Measurements from ENCODE around the gene KRT33B.

KRT33B gene

DNA sequence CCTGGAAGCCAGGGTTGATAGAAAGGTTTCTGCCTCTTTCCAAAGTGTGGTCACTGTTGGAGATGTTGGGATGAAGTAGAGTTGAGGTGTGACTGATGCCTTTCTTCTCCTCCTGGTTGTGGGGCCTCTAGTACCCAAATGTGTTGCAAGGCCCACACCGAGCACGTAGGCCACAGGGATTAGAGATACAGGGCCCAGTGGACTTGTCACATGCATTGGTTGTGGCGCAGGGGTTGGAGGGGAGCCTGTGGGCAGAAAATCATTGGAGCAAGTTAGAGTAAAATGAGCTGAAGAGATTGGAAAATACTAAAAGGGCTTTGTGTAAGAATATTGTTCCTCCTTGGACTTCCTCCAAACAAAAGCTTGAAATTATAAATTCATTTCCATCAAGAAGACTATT, 23.6 kb downstream of the KRT33B start:
- DNase-seq, result no peak

DNA sequence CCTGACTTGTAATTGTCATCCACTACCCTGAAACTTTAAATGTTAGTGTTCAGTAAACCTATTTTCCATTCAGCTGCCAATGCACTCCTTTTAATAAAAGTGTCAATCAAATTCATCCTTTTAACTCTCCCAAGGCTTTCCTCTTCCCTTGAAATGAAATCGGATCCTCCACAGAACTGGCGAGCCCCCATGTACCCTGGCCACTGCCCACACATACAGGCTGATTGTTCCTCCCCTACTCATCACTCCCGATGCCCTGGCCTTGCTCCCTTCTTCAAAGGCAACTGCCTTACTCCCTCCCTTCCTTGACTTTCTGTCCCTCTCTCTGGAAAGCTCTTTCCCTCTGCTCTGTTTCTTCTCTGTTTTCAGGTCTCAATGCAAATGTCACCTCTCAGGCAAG, 26.6 kb downstream of the KRT33B start:
- no peak for DNase-seq

DNA sequence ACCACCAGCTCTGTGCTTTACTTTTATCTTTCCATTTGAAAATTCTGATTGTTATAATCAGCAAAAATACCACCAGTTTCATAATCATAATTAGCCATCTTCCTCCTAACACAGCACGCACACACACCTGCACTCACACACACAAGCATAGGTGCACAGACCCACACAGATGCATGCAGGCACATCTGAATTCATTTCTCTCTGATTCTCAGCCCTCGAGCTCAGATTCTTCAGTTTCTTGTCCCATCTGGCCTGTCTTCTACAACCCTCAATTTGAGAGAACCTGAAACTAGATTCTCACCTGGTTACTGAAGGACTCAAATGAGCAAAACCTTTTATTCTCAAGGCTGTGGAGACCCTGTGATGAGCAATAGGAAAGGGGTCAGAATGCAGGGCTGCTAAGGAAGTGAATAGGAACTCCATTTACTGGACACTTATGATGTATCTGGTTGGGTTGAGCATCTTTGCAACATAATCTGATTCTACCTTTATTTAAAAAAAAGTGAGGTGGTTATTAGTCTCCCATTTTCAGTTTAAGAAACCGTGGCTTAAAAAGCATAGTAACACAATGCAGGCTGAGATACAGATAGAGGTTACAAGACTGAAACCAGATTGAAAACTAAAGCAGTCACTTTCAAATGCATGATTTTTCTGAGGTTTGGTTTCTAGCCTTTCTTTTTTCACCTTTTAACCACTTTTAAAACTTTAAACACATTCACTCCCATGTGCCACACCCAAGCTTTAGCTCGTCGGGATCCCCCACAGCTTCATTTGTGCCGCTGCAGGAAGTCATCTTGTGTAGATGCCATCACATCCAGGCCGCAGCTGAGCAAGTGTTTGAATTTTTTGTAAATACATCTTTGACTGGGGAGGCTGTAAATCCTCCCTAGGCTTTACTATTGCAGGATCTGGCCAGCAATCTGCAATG, 28.4 kb downstream of the KRT33B start:
- no peak for DNase-seq

DNA sequence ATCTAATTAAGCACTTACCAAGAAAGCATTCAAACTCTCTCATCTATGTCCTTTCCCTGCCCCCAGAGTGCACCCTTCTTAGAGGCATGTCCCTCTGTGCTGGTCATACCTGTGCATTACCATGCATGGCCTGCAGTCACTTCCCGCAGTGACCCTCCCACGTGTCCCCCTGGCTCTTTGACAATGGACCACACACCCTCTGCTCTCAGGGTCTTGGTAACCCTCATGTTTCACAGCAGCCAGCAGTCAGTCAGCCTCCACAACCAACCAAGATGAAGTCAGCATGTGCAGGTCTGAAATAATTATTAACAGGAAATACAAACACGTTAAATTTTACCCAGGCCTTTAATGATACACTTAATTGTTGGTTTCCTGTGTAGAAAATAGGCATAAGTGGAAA, 29.1 kb downstream of the KRT33B start:
- DNase-seq, result no peak

DNA sequence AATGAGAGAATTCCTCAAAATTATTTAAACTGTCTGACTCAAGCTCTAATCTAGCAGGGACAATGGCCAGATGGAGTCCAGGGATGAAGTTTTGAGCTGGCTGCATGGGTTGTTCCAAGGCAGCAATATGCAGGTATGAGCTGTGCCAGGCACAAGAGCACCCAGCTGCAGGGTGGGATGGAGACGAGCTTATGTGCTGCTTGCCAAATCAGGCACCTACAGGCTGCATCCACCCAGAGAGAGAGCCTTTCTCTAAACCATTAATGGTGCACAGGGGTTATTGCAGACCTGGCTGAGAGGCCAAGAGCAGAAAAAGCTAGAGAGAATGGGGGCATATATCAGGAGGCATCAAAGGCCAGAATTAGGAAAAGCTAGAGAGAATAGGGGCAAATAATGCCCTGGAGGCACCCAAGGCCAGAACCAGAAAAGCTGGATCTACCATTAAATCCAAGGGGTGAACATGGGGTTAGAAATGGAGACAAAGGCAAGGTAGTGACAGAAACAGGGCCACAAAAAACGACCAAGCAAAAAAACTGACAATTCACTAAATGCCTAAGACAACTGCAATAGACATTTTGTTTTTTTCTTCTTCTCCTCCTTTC, 29.9 kb downstream of the KRT33B start:
- DNase-seq, result no peak

DNA sequence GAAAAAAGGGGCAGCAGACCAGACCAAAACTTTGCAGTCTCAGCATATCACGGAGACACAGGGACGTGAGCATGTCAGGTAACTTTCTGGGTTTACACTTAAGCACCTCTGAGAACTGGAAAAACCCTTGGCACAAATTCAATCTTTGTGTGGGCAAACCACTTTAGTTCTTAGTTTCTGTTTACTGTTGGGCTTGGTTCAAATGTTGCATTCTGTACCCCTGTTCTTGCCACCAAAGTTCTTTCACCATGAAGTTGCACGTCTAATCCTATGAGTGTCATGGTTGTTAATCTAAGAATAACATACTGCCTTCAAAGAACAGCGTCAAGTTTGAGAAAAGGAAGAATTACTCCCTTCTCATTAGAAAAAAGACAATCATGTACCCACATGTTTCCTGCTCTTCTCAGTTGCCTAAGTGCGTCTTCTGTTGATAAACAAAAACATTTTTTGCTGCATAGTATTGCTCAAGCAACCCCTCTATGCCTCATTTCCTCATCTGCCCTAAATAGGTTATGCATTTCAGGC, 30.6 kb downstream of the KRT33B start:
- DNase-seq, result peak; percentile 18 to 31

DNA sequence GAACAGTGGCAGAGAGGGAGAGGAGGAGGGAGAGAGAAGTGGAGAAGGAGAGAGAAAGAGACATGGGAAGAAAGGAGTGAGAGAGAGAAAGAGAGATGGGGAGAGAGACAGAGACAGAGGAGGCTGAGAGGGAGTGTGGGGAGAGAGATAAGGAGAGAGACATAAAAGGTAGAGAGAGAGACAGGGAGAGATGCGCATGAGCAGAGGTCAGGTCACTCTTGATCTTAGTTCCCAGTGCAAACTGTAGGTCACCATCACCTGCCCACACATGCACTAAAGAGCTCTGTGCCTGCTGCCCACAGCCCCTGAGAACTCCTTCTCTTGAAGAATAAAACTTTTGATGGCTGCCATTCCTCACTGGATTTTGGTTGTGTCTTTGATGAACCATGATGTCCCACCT, 33.9 kb downstream of the KRT33B start:
- no peak for DNase-seq

DNA sequence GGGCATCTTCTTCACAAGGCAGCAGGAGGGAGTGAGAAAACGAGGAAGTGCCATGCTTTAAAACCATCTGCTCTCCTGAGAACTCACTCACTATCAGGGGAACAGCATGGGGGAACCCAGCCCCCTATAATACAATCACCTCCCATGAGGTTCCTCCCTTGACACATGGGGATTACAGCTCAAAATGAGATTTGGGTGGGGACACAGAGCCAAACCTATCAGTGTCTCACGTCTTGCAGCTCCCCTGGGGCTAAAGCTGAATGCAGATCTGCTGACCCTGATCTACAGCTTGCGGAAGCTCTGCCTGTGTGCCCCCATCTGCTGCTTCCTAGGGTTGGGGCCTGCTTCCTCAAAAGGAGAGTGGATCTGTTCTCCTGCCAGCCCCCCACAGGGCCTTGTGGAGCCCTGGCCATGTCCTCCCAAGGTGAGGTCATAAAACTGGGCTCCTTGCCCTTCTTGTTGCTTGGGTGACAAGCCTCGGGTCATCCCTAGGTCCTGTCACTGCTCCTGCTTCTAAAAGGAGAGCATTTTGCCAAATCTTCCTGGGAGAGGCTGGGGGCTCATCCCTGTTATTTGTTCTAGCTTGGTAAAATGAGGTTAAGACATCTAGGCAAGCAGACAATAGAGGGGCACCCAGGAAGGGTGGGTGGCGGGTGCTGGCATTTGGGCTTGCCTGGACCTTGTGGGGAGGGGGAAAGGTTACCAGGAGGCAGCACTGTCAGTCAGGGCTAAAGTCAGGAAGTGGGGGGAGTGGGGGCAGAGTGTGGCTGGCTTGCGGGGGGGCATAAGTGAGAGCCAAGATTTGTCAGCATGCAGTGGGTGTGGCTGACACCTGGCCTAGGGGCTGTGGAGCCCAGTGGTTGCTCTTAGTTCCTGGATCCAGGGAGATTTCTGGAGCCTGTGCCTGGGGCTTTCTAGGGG, 35.0 kb downstream of the KRT33B start:
- DNase-seq, result no peak

DNA sequence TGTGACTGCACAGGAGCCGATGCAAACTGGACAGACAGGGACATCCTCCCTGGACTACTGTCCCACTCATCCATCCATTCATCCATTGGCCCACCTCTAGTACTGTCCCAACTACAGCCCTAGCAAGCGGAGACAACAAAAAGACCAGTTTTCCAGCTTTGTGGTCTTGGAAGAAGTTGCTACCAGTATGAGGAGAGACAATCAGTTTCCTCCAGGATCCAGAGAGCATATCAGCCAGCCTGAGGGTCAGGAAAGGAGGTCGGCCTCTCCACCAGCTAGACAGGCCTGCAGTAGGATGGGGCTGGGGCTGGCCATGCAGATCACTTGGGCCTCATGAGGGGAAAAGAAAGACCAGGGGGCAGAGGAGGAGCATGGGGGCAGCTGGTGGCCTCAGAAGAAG, 35.8 kb downstream of the KRT33B start:
- DNase-seq, result no peak

DNA sequence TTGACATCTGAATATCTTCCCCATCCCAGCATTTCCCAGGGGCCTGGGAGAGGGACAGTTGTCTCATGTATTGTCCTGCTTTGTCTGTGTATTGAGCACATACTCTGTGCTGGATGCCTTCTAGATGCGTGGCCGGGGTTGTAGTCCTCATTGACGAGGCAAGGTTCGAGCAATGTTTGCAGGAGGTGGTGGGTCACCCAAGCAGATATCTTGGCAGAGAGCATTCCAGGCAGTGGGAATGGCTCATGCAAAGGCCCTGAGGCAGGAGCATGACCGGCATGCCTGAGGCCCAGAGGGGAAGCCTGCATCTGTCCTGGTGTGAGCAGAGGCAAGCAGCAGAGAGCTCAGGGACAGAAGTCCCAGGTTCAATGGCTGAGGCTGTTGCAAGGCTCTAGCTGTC, 36.5 kb downstream of the KRT33B start:
- no peak for DNase-seq

DNA sequence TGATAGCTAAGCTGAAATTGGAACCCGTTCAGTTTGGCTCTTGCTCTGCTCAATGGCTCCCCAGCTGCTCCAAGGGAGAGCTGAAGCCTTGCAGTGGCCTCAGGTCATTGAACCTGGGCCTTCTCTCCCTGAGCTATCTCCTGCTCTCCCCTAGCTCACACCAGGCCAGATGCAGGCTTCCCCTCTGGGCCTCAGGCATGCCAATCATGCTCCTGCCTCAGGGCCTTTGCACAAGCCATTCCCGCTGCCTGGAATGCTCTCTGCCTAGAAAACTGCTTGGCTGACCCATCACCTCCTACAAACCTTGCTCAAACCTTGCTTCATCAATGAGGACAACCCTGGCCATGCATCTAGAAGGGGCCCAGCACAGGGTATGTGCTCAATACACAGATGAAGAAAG, 37.4 kb downstream of the KRT33B start:
- no peak for DNase-seq

DNA sequence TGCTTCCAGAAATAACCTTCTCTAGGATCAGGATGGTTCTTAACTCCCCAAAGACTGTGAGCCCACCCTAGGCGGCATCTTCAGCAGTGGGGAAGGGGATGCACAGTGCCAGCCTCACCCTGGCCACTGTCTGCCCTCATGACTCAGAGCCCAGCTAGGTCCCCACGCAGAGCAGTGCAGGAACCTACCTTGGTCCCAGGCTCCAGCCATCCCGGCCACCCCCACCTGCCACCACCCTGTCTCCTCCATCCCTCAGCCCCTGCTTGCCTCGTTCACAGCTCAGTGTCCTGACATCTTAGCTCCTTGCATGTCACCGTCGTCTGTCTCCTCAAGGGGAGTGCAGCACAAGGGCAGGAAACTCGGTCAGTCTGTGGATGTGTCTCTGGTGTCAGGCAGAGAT, 38.0 kb downstream of the KRT33B start:
- no peak for DNase-seq

DNA sequence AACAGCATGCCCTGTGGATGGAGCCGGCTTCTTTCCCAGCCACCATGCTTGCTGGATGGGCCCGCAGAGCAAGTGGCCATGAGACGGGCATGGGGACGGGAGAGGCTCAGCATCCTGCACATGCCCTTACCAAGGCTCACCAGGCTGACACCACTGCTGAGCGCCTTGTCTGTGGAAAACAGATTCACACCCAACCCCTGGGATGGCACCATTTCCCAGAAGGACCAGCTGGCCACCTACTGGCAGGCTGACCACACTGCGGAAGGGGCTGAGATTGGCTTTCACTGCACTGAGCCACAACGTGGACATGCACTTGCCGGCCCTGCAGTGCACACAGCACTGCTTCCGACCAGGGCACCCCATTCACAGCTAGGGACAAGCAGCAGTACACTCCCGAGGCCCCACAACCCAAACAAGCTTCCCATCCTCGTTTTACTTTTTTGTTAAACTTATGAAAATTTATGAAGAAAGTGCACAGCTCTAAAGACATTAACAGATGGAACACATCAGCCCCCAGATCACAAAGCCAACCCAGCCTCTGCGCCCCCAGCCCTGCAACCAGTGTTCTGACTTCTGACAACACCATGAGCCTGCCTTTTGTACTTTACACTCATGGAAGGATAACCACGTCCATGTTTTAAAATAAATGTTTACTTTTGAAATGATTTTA, 40.2 kb downstream of the KRT33B start:
- DNase-seq, result peak; percentile 12 to 69

DNA sequence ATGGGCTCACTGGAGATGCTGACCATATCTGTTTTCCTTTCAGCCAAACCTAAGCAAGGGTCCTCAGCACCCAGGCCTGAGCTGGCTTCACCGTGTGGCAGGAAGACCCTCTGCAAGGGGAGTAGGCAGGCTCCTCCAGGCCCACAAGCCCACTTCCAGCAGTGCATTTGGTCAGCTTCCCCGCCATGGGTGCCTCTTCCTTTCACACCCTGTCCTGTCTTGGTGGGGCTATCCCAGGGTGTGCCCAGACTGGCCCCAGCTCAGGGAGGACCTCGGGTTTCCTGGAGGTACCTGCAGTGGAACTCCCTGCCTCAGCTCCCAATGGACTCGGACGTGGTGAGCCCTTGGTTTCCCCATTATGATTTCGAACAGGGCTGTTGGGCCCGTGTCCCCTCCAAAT, 41.4 kb downstream of the KRT33B start:
- DNase-seq, result no peak

DNA sequence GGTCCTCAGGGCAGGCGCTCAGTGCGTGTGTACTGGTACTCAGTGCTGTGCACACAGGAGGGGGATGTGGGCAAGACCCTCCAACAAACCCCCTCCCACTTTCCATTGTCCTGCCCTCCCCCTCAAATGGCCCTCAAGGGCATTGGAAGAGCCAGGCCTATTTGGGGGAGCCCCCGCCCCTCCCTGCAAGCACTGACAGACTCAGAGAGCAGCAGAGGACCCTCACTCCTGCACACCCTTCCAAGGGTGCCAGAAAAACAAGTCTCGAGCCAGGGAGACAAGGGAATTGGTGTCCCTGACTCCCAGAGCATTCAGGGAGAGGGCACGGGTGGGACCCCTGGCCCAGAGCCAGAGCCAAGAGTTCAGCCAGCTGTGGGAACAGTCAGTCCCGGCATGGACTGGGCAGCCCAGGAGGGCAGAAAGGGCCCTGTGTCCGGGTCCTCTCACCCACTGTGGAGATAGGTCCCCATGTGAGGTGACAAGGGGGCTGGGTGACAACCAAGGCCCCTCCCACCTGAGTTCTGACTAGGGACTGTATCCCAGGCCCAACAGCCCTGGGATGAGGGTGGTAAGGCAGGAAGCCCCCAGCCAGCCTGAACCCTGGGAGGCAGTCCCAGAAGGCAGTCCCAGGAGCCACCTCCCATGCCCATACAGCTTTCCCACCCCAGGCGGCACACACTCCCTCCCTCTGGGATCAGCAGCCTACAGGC, 42.0 kb downstream of the KRT33B start:
- no peak for DNase-seq

DNA sequence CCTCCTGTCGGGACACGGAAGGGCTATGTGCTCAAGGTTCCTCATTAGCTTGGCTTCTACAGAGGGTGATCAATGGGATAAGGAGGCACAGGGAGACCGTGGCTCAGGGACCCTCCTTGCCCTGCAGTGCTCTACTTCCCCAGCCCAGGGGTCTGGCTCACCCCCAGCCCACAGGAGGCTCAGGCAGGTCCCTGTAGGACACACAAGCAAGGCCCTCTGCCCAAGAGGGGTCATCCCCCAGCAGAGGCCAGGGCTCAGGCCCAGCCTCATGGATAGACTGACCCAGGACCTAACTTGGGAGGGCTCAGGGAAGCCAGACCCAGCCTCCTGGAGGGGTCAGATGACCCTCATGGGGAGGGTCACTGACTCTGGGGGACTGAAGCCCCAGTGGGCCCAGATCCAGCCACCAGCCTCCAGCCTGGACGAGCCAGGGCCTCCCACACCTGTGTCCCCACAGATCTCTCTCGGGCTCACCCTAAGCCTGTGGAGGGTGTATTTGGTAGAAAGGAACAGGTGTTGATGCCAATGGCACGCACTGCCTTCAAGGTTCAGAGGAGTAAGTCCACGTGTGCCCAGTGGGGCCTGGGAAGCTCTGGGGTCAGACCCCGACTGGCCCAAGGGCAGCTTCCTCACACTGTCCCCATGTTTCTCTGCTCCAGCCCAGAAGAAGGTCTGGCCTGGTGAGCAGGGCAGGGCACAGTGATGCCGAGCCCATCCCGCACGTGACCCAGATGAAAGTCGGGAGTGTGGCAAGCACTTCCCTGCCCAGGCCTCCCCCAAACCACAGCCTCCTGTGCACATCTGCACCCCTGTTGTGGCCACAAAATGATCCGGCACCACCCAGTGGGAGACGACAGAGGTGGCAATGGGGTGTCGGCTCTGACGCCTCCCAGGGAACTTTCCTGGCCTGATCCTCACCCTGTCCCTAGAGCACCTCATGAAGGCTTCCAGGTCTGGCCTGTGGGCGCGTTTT, 43.2 kb downstream of the KRT33B start:
- no peak for DNase-seq

DNA sequence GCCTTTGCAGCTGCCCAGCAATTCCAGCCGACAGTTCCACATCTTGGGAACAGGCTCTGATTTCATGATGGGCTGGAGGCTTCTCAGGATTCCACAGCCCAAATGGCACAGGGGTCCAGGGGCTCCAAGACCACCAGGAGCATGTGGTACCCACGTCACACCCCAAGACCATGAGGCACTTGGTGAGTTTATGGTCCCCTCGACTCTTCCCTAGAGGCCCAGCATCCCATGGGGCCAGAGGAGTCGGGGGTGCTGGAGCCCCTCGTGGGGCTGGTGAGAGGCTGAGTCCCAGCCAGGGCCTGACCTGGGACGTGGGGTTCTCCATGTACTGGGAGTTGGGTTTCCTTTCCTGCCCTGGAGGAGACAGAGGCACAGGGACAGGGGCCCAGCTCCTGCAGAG, 44.0 kb downstream of the KRT33B start:
- DNase-seq, result no peak

DNA sequence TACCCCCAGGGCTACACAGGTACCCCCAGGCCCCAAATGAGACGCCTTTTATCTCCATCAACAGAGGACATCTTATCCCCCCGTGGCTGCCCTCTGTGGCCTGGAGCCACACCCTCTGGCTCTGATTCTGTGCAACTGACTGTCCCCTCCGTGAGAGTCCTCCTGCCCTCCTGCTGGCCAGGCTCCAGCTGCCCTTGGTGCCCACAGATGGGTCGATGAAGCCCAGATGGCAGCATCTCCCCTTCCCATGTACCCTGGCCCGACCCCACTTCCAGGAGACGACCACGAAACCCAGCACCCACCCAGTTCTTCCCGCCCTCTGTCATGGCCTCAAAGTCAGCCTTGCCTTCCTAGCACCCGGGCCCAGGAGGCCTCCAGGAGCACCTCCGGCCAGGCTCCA, 44.5 kb downstream of the KRT33B start:
- no peak for DNase-seq

DNA sequence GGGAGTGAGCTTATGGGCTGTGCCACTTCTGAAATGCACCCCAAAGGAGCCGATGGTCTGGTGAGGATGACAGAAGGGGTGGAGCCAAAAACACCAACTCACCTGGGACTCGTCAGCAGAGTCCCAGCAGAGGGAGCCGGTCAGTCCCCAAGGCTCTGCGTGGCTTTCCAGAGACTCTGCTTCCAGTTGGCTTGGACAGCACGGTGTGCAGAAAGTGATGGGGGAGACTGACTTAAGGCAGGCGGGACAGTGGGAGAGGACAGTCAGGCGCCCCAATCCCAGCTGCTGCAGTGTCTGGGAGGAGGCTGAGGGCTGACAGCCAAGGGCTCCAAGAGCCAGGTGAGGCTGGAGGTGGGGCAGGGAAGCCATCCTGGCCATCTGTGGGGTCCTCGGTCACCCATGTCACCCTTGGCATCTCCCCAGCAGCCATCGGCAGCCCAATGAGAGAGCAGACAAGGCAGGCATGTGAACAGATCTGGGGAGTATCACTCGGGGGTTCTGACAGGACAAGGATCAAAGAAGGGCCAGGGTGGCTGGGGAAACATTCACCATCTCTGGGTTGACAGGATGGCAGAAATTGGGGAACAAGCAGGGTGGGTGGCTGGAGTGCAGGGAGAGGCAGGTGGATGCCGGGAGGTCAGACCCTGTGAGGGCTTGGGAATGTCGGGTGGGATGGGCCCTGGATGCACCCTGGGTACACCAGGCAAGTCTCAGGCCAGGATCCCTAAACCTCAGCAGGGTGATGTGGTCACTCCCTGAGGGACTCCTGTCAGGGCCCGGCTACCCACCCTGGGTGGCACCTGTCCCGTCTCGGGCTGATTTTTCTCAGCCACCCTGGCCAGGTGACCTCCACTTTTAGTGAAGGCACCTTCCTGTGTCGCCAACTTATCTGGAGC, 45.2 kb downstream of the KRT33B start:
- no peak for DNase-seq
